PC-9 (cell line): ENCODE data around the gene PODXL.

ENCODE experiments used
- CTCF ChIP-seq: fragments of 200-600 bp; sonication (generic); conservative IDR thresholded peaks from 2 replicates; pipeline ENCODE4 v1.6.1; 2017; ENCODE audit warnings: mixed run types, antibody characterized with exemption, mild to moderate bottlenecking, moderate library complexity
- EZH2 ChIP-seq: fragments of 200-600 bp; sonication (generic); IDR thresholded peaks from 2 replicates; pipeline ENCODE4 v1.8.0; 2017; ENCODE audit warnings: antibody characterized with exemption, low read depth

GRCh38 chr7:131536361-131536849 lies 20.0 kb downstream of the PODXL start:
- no peak for TF ChIP-seq CTCF
- no peak for TF ChIP-seq EZH2
